H9 (cell line): ENCODE data around the gene MPV17L2. TPM values are rescaled to one million over a fixed set of nuclear protein-coding genes. Genes with fewer than 3 reads are reported as not detected.

Experiments
- DNase-seq: peaks from one replicate; pipeline ENCODE4 v3.0.0-alpha.2; 2017
- H2AFZ ChIP-seq: one replicate; pipeline ENCODE4 v1.6.1; 2013; ENCODE audit warnings: mild to moderate bottlenecking, low read length, control low read depth, moderate library complexity
- H2AK5ac ChIP-seq: 2 replicates; pipeline ENCODE4 v1.6.1; 2013; ENCODE audit warnings: low read length, control low read depth, mixed read lengths; ENCODE audit not compliant: insufficient read length
- H2BK120ac ChIP-seq: one replicate; pipeline ENCODE4 v1.6.1; 2013; ENCODE audit warnings: low read depth, mild to moderate bottlenecking, low read length, control low read depth, inconsistent platforms; ENCODE audit not compliant: poor library complexity, severe bottlenecking
- H2BK12ac ChIP-seq: 2 replicates; pipeline ENCODE4 v1.6.1; 2013; ENCODE audit warnings: low read length, control low read depth, mixed read lengths, low read depth; ENCODE audit not compliant: insufficient read length
- H2BK15ac ChIP-seq: 2 replicates; pipeline ENCODE4 v1.6.1; 2013; ENCODE audit warnings: low read depth, low read length, control low read depth
- H2BK20ac ChIP-seq: one replicate; pipeline ENCODE4 v1.6.1; 2013; ENCODE audit warnings: low read depth, mild to moderate bottlenecking, low read length, control low read depth, inconsistent platforms; ENCODE audit not compliant: poor library complexity, severe bottlenecking
- H2BK5ac ChIP-seq: 2 replicates; pipeline ENCODE4 v1.6.1; 2013; ENCODE audit warnings: low read length, control low read depth, mixed read lengths; ENCODE audit not compliant: insufficient read length
- H3K14ac ChIP-seq: 2 replicates; pipeline ENCODE4 v1.6.1; 2013; ENCODE audit warnings: low read length, control low read depth; ENCODE audit not compliant: insufficient read depth
- H3K18ac ChIP-seq: 2 replicates; pipeline ENCODE4 v1.6.1; 2013; ENCODE audit warnings: low read depth, mild to moderate bottlenecking, mixed read lengths, low read length, control low read depth; ENCODE audit not compliant: insufficient read length
- H3K23ac ChIP-seq: 2 replicates; pipeline ENCODE4 v1.6.1; 2013; ENCODE audit warnings: low read length, control low read depth, mixed read lengths, low read depth; ENCODE audit not compliant: insufficient read length
- H3K23me2 ChIP-seq: 2 replicates; pipeline ENCODE4 v1.6.1; 2013; ENCODE audit warnings: low read depth, mild to moderate bottlenecking, mixed read lengths, low read length, control low read depth; ENCODE audit not compliant: insufficient read length, poor library complexity, severe bottlenecking
- H3K27ac ChIP-seq: 2 replicates; pipeline ENCODE4 v1.5.1; 2013; ENCODE audit warnings: low read length, control low read depth, mixed read lengths, low read depth; ENCODE audit not compliant: insufficient read length
- H3K27me3 ChIP-seq: 2 replicates; pipeline ENCODE4 v1.6.1; 2013; ENCODE audit warnings: low read length, control low read depth, inconsistent platforms; ENCODE audit not compliant: insufficient read depth
- H3K4ac ChIP-seq: 2 replicates; pipeline ENCODE4 v1.6.1; 2013; ENCODE audit warnings: low read depth, mild to moderate bottlenecking, control low read depth, inconsistent platforms, low read length, moderate library complexity
- H3K4me1 ChIP-seq: 2 replicates; pipeline ENCODE4 v1.6.1; 2013; ENCODE audit warnings: low read length, control low read depth, inconsistent platforms; ENCODE audit not compliant: insufficient read depth
- H3K4me2 ChIP-seq: 2 replicates; pipeline ENCODE4 v1.6.1; 2013; ENCODE audit warnings: low read length, control low read depth, mixed read lengths; ENCODE audit not compliant: insufficient read length, insufficient read depth
- H3K56ac ChIP-seq: 2 replicates; pipeline ENCODE4 v1.6.1; 2013; ENCODE audit warnings: low read depth, mild to moderate bottlenecking, mixed read lengths, low read length, control low read depth; ENCODE audit not compliant: insufficient read length
- H3K79me1 ChIP-seq: 2 replicates; pipeline ENCODE4 v1.6.1; 2013; ENCODE audit warnings: low read depth, mild to moderate bottlenecking, moderate library complexity, low read length, control low read depth, inconsistent platforms; ENCODE audit not compliant: insufficient read depth, poor library complexity, severe bottlenecking
- H3K79me2 ChIP-seq: 2 replicates; pipeline ENCODE4 v1.6.1; 2013; ENCODE audit warnings: low read length, control low read depth, inconsistent platforms; ENCODE audit not compliant: insufficient read depth
- H3K9ac ChIP-seq: 2 replicates; pipeline ENCODE4 v1.6.1; 2013; ENCODE audit warnings: low read length, control low read depth, mixed read lengths; ENCODE audit not compliant: insufficient read length; ENCODE audit errors: extremely low read depth
- H3K9me3 ChIP-seq: one replicate; pipeline ENCODE4 v1.6.1; 2013; ENCODE audit warnings: low read depth, low read length, inconsistent platforms; ENCODE audit not compliant: control insufficient read depth
- H3T11ph ChIP-seq: one replicate; pipeline ENCODE4 v1.6.1; 2013; ENCODE audit warnings: mild to moderate bottlenecking, low read length, control low read depth, inconsistent platforms
- H4K20me1 ChIP-seq: one replicate; pipeline ENCODE4 v1.6.1; 2013; ENCODE audit not compliant: control insufficient read depth, insufficient read length, insufficient read depth
- H4K5ac ChIP-seq: 2 replicates; pipeline ENCODE4 v1.6.1; 2013; ENCODE audit warnings: low read depth, mild to moderate bottlenecking, mixed read lengths, low read length, control low read depth; ENCODE audit not compliant: insufficient read length
- H4K8ac ChIP-seq: replicated peaks from 2 replicates; pipeline ENCODE4 v1.6.1; 2013; ENCODE audit warnings: low read length, control low read depth, mixed read lengths, low read depth; ENCODE audit not compliant: insufficient read length
- H4K91ac ChIP-seq: 2 replicates; pipeline ENCODE4 v1.6.1; 2013; ENCODE audit warnings: low read depth, mild to moderate bottlenecking, moderate library complexity, mixed read lengths, low read length, control low read depth; ENCODE audit not compliant: insufficient read length
- H3K27ac Mint-ChIP-seq, 3 experiments: 2 replicates in 2 of 3; 3 replicates in 1 of 3; pipeline ENCODE4 v1.8.0; 2020 to 2021; ENCODE audit warnings: mixed read lengths in 3 of 3, mild to moderate bottlenecking in 1 of 3, moderate library complexity in 1 of 3
- H3K27me3 Mint-ChIP-seq: 2 replicates; pipeline ENCODE4 v1.8.0; 2021; ENCODE audit warnings: low read depth, mild to moderate bottlenecking, moderate library complexity, mixed read lengths
- H3K36me3 Mint-ChIP-seq, 3 experiments: 2 replicates in 2 of 3; 3 replicates in 1 of 3; pipeline ENCODE4 v1.8.0; 2020 to 2021; ENCODE audit warnings: low read depth in 3 of 3, mixed read lengths in 3 of 3; ENCODE audit not compliant: insufficient read depth in 1 of 3
- H3K4me1 Mint-ChIP-seq, 2 experiments: 2 replicates each; pipeline ENCODE4 v1.8.0; 2020; ENCODE audit warnings: mixed read lengths in 2 of 2
- H3K4me3 Mint-ChIP-seq, 2 experiments: 2 replicates in 1 of 2; 3 replicates in 1 of 2; pipeline ENCODE4 v1.8.0; 2020 to 2021; ENCODE audit warnings: mild to moderate bottlenecking in 2 of 2, mixed read lengths in 2 of 2, moderate library complexity in 1 of 2
- H3K9me3 Mint-ChIP-seq, 2 experiments: 2 replicates in 1 of 2; 3 replicates in 1 of 2; pipeline ENCODE4 v1.8.0; 2020; ENCODE audit warnings: mild to moderate bottlenecking in 2 of 2, mixed read lengths in 2 of 2, moderate library complexity in 1 of 2
- CTCF ChIP-seq: fragments of 200-600 bp; sonication (generic); conservative IDR thresholded peaks from 3 replicates; pipeline ENCODE4 v1.8.0; 2021; ENCODE audit warnings: antibody characterized with exemption, mild to moderate bottlenecking
- WGBS: extraction: QIAGEN DNeasy Blood & Tissue Kit; methylation state at CpG from one replicate; pipeline ENCODE4 v1.1.7; 2013; ENCODE audit warnings: missing lambda C conversion rate, low lambda C conversion rate, mixed read lengths; ENCODE audit not compliant: insufficient read length; ENCODE audit errors: extremely low coverage; 5-methylcytosine and 5-hydroxymethylcytosine counted together
- total RNA-seq: library from RNA; stranded (reverse); gene quantifications from 2 replicates; pipeline ENCODE4 v1.2.1, GENCODE V29; 2021

MPV17L2 gene
- total RNA-seq, 1 experiment from 2014 or later, result 26.4 TPM

GRCh38 chr19:18144361-18144760 lies 48.7 kb upstream of the MPV17L2 start:
- Histone ChIP-seq H3K9me3 (no peaks in the 10 kb centered on the region), H3K79me2 (no peaks in the 10 kb centered on the region), H3K18ac (no peak overlapping the region), H2AFZ (no peak overlapping the region), H2BK5ac (no peak overlapping the region), H2BK12ac (no peak overlapping the region), H3K4ac (no peak overlapping the region), H2BK20ac (no peak overlapping the region), H3K4me2 (no peak overlapping the region), H3K56ac (no peak overlapping the region), H3K9ac (no peak overlapping the region), H3K14ac (no peak overlapping the region), H2BK120ac (no peak overlapping the region), H3K4me1 (no peaks in the 10 kb centered on the region), H3K27me3 (no peaks in the 10 kb centered on the region), H2AK5ac (no peak overlapping the region), H2BK15ac (no peak overlapping the region), H3K23me2 (no peaks in the 10 kb centered on the region), H4K8ac (no peak overlapping the region), H4K91ac (no peak overlapping the region), H4K5ac (no peak overlapping the region), H4K20me1 (no peaks in the 10 kb centered on the region), H3K79me1 (no peaks in the 10 kb centered on the region), H3T11ph (no peak overlapping the region), H3K23ac (no peak overlapping the region), H3K27ac (no peak overlapping the region)
- WGBS, result no CpG with 5 or more reads among the region's 16 CpGs
- no peak overlapping the region for H3K4me3 Mint-ChIP-seq
- peaks cover 25 to 55% (median 51%) of the 10 kb centered on the region in 3 experiments for H3K36me3 Mint-ChIP-seq
- no peak for DNase-seq
- H3K27ac Mint-ChIP-seq, result no peak overlapping the region; a peak in 1 of 7 replicates
- TF ChIP-seq CTCF, result no peak
- no peaks in the 10 kb centered on the region for H3K27me3 Mint-ChIP-seq
- peaks cover 0 to 4% of the 10 kb centered on the region in 2 experiments; a peak in 1 of 5 replicates for H3K9me3 Mint-ChIP-seq
- H3K4me1 Mint-ChIP-seq, result peaks cover 0 to 3% of the 10 kb centered on the region in 2 experiments; a peak in 1 of 4 replicates
